ENCODE measurements around the gene ASB8. TPM values are rescaled to one million over a fixed set of nuclear protein-coding genes. Genes with fewer than 3 reads are reported as not detected.

ASB8 gene
- total RNA-seq, 4 donors from 2014 or later: 13.7 to 32.0 (median 22.3) TPM

DNA sequence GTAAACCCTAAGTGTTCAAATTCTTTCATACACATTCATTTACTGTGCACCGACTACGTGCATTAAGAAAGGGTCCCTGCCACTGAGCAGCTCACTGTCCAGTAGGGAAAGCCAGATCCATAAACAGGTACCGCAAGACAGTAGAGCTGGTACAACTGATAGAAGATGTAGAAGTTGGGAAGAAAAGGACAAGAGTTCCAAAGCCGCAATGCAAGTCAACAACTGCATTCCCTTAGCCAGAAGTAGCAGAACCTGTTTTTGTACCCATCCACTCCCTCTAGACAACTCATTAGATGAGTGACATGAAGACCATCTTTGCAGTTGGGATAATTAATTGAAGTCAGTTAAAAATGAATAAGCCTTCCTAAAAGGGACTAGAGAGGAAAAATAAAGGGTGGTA lies 52.8 kb downstream of the ASB8 start:
- TF ChIP-seq, protein P1, sequence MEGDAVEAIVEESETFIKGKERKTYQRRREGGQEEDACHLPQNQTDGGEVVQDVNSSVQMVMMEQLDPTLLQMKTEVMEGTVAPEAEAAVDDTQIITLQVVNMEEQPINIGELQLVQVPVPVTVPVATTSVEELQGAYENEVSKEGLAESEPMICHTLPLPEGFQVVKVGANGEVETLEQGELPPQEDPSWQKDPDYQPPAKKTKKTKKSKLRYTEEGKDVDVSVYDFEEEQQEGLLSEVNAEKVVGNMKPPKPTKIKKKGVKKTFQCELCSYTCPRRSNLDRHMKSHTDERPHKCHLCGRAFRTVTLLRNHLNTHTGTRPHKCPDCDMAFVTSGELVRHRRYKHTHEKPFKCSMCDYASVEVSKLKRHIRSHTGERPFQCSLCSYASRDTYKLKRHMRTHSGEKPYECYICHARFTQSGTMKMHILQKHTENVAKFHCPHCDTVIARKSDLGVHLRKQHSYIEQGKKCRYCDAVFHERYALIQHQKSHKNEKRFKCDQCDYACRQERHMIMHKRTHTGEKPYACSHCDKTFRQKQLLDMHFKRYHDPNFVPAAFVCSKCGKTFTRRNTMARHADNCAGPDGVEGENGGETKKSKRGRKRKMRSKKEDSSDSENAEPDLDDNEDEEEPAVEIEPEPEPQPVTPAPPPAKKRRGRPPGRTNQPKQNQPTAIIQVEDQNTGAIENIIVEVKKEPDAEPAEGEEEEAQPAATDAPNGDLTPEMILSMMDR (IDR thresholded peaks at IDR 0.05): no peak
- ATAC-seq (ENCODE audit: low FRiP score): no peak
- DNase-seq (ENCODE audit: low spot score): no peak

Small RNAs within 50 kb of the gene (small RNA-seq; reads per million reads assigned to genes)
- not detected for gene MIR6505

Other genes with a start within 250 kb of the ASB8 start
- 10 to 100 TPM; 27.3 to 87.5 (median 62.1) TPM for gene TMEM106C, start 193.9 kb downstream of the ASB8 start, total RNA-seq
- gene COL2A1, start 153.0 kb downstream of the ASB8 start, total RNA-seq: under 1 TPM in 2 of 4 donors, not detected in 2; 0.12 to 0.56 TPM
- 10 to 100 TPM; 13.6 to 23.0 (median 18.2) TPM for gene SENP1, start 51.4 kb downstream of the ASB8 start, total RNA-seq
- gene PFKM, start 38.2 kb downstream of the ASB8 start, total RNA-seq: 10 to 100 TPM; 24.1 to 47.7 (median 31.3) TPM
- under 1 TPM; 0.24 to 0.63 (median 0.42) TPM for gene CCDC184, start 26.1 kb upstream of the ASB8 start, total RNA-seq
- gene OR10AD1, start 45.8 kb upstream of the ASB8 start, total RNA-seq: not detected
- gene ZNF641, start 193.4 kb upstream of the ASB8 start, total RNA-seq: 10 to 100 TPM; 17.5 to 35.5 (median 20.5) TPM